Heart left ventricle (tissue), 13 donors: Measurements from ENCODE around the gene AIRE.

Experiments used
- POLR2A ChIP-seq, 2 donors: fragments of 450-650 bp; IDR thresholded peaks; one replicate each; pipeline ENCODE4 v1.6.1; 2017; ENCODE audit warnings: antibody characterized with exemption in 2 of 2, mild to moderate bottlenecking in 2 of 2, moderate library complexity in 2 of 2
- TF ChIP-seq, protein P1 (sequence below), 12 donors: fragments of 200-600 bp; sonication (generic) in 4 of 12; IDR thresholded peaks; one replicate each; pipeline versions ENCODE4 v1.5.0 to v1.8.0; 2018 to 2022; ENCODE audit warnings: antibody characterized with exemption in 12 of 12, mild to moderate bottlenecking in 5 of 12
- donor health status: ischemic (EF 13 %, LVEDD 7.1; RV severe dilation, severe dysfunction).
- donor health status: DM: no; HTN: yes; CAD: no.
- donor health status: DM: no; HTN: no; CAD: no.
- donor health status: ischemic (EF 25% LVEDD 6.9; RV normal size, moderate dysfunction).
- donor health status: ischemic (EF 25% LVEDD 5.7; RV mildly dilated, moderate dysfunction).
- donor health status: ischemic (EF 35%, LVEDD 5.7; RV mildly dilated, moderate dysfunction).
- donor health status: nonischemic (EF 11% LVEDD 7.7; RV severe dilation, severe dysfunction).
- donor health status: DM: yes; HTN: yes; CAD: no.
- donor health status: PGD.
- donor health status: ischemic (EF 29% LVEDD 5.4; RV normal size, mild dysfunction).
- donor health status: nonischemic (EF 23%, LVEDD 6.1; RV moderate dilation, normal function).

DNA sequence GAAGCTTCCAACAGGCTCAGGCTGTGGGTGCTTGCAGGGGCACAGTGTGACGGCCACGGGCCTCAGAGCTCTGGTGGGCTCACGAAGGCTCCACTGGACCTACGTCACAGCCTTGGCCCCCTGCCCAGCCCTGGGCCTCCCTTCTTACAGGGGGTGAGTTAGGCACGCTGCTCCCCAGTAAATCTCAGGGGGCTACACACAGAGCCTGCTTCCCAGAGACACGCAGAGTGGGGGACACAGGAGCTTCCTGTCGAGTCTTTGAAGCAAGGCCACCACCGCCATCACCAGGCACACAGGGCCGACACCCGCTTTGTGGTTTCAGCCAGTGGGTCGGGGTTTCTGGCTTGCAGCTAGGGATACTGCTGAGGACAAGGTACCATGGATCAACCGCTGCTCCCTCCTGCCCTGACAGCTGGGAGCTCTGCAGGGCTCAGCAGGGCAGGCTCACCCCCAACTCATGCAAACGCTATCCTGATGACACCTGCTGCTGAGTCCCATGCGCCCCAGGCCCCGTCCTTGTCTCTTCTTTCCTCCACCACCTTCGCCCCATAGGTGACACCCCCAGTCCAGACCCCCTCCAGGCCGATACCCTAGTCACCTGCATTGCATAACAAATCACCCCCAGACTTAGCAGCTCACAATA, 59.0 kb downstream of the AIRE start:
- TF ChIP-seq POLR2A (IDR thresholded peaks at IDR 0.05), result no peak
- TF ChIP-seq, protein P1, sequence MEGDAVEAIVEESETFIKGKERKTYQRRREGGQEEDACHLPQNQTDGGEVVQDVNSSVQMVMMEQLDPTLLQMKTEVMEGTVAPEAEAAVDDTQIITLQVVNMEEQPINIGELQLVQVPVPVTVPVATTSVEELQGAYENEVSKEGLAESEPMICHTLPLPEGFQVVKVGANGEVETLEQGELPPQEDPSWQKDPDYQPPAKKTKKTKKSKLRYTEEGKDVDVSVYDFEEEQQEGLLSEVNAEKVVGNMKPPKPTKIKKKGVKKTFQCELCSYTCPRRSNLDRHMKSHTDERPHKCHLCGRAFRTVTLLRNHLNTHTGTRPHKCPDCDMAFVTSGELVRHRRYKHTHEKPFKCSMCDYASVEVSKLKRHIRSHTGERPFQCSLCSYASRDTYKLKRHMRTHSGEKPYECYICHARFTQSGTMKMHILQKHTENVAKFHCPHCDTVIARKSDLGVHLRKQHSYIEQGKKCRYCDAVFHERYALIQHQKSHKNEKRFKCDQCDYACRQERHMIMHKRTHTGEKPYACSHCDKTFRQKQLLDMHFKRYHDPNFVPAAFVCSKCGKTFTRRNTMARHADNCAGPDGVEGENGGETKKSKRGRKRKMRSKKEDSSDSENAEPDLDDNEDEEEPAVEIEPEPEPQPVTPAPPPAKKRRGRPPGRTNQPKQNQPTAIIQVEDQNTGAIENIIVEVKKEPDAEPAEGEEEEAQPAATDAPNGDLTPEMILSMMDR (IDR thresholded peaks at IDR 0.05), result no peak
